WTC11 (cell line): ENCODE data around the gene CCM2. TPM values are rescaled to one million over a fixed set of nuclear protein-coding genes. Genes with fewer than 3 reads are reported as not detected.

ENCODE experiments used
- ATAC-seq: fragments of 200-7000 bp; cut with Tn5 transposase; 2 replicates; pipeline ENCODE4 v1.10.0; 2021; ENCODE audit warnings: mild to moderate bottlenecking, moderate library complexity
- CTCF ChIA-PET: fragments of 300-600 bp; sonication (Branson Sonifier 250); formaldehyde crosslinking; loops from one replicate; lab custom pipeline; 2021; ENCODE audit warnings: antibody characterized with exemption; lab: Charles Lee
- POLR2A ChIA-PET: fragments of 350-600 bp; sonication (Branson Sonifier 250); formaldehyde crosslinking; loops from one replicate; lab custom pipeline; 2021; ENCODE audit warnings: antibody characterized with exemption; lab: Charles Lee
- DNase-seq: peaks from one replicate; pipeline ENCODE4 v3.0.0; 2021; ENCODE audit warnings: low spot score
- H3K27ac Mint-ChIP-seq: 2 replicates; pipeline ENCODE4 v1.8.0; 2021; ENCODE audit warnings: mixed read lengths
- H3K27me3 Mint-ChIP-seq: 2 replicates; pipeline ENCODE4 v1.8.0; 2021; ENCODE audit warnings: low read depth, mild to moderate bottlenecking, moderate library complexity, mixed read lengths
- H3K36me3 Mint-ChIP-seq: 2 replicates; pipeline ENCODE4 v1.8.0; 2021; ENCODE audit warnings: mixed read lengths
- H3K4me1 Mint-ChIP-seq: 2 replicates; pipeline ENCODE4 v1.8.0; 2022; ENCODE audit warnings: mixed read lengths
- H3K4me3 Mint-ChIP-seq: 2 replicates; pipeline ENCODE4 v1.8.0; 2021; ENCODE audit warnings: mild to moderate bottlenecking, moderate library complexity, mixed read lengths
- H3K9me3 Mint-ChIP-seq: 2 replicates; pipeline ENCODE4 v1.8.0; 2021; ENCODE audit warnings: mixed read lengths
- CBFB ChIP-seq: sonication (generic); formaldehyde crosslinking; IDR thresholded peaks from 2 replicates; pipeline ENCODE4 v1.8.1; 2022; ENCODE audit warnings: mild to moderate bottlenecking, low read depth, missing genetic modification reagents
- ELF4 ChIP-seq: sonication (generic); formaldehyde crosslinking; IDR thresholded peaks from 2 replicates; pipeline ENCODE4 v1.8.1; 2022; ENCODE audit warnings: low read depth, mild to moderate bottlenecking, moderate library complexity, missing genetic modification reagents
- EMX1 ChIP-seq: fragments of 250-450 bp; sonication (Bioruptor Pico); IDR thresholded peaks from 2 replicates; pipeline ENCODE4 v1.8.0; 2021; ENCODE audit warnings: mild to moderate bottlenecking
- GABPB1 ChIP-seq: sonication (generic); formaldehyde crosslinking; IDR thresholded peaks from 2 replicates; pipeline ENCODE4 v1.8.1; 2023; ENCODE audit warnings: mild to moderate bottlenecking, missing genetic modification reagents
- NR1H2 ChIP-seq: sonication (generic); formaldehyde crosslinking; IDR thresholded peaks from 2 replicates; pipeline ENCODE4 v1.9.0; 2021; ENCODE audit warnings: mild to moderate bottlenecking, moderate library complexity, missing genetic modification reagents
- SMAD3 ChIP-seq: sonication (generic); formaldehyde crosslinking; IDR thresholded peaks from 2 replicates; pipeline ENCODE4 v1.8.0; 2022; ENCODE audit warnings: missing genetic modification reagents, mild to moderate bottlenecking, borderline replicate concordance
- SOX15 ChIP-seq: fragments of 250-450 bp; sonication (Bioruptor Pico); IDR thresholded peaks from 2 replicates; pipeline ENCODE4 v1.9.0; 2021; ENCODE audit warnings: mild to moderate bottlenecking
- TEAD1 ChIP-seq: sonication (generic); formaldehyde crosslinking; IDR thresholded peaks from 2 replicates; pipeline ENCODE4 v1.8.0; 2022; ENCODE audit warnings: mild to moderate bottlenecking, missing genetic modification reagents
- ZNF121 ChIP-seq: sonication (generic); formaldehyde crosslinking; IDR thresholded peaks from 2 replicates; pipeline ENCODE4 v1.8.0; 2023; ENCODE audit warnings: missing genetic modification reagents
- ZNF671 ChIP-seq: fragments of 250-450 bp; sonication (Bioruptor Pico); IDR thresholded peaks from 2 replicates; pipeline ENCODE4 v1.8.0; 2021; ENCODE audit warnings: mild to moderate bottlenecking
- total RNA-seq: library from RNA; stranded (reverse); gene quantifications from 3 replicates; pipeline ENCODE4 v1.2.3, GENCODE V29; 2021
- TF ChIP-seq, protein P1 (sequence below): fragments of 250-450 bp; sonication (Bioruptor Pico); IDR thresholded peaks from 2 replicates; pipeline ENCODE4 v1.9.0; 2021; ENCODE audit warnings: mild to moderate bottlenecking, borderline replicate concordance
- TF ChIP-seq, protein P2 (sequence below): fragments of 250-450 bp; sonication (Bioruptor Pico); IDR thresholded peaks from 2 replicates; pipeline ENCODE4 v1.9.0; 2021; ENCODE audit warnings: mild to moderate bottlenecking
- TF ChIP-seq, protein P3 (sequence below): sonication (generic); formaldehyde crosslinking; IDR thresholded peaks from 2 replicates; pipeline ENCODE4 v1.8.1; 2023; ENCODE audit warnings: mild to moderate bottlenecking, missing genetic modification reagents, moderate library complexity
- TF ChIP-seq, protein P4 (sequence below): sonication (generic); formaldehyde crosslinking; IDR thresholded peaks from 2 replicates; pipeline ENCODE4 v1.8.0; 2022; ENCODE audit warnings: mild to moderate bottlenecking, missing genetic modification reagents
- TF ChIP-seq, protein P5 (sequence below): sonication (generic); formaldehyde crosslinking; IDR thresholded peaks from 2 replicates; pipeline ENCODE4 v1.8.0; 2023; ENCODE audit warnings: missing genetic modification reagents
- TF ChIP-seq, protein P6 (sequence below): sonication (generic); formaldehyde crosslinking; IDR thresholded peaks from 2 replicates; pipeline ENCODE4 v1.8.0; 2022; ENCODE audit warnings: mild to moderate bottlenecking, missing genetic modification reagents
- TF ChIP-seq, protein P7 (sequence below): fragments of 200-600 bp; IDR thresholded peaks from 2 replicates; pipeline ENCODE4 v1.8.0; 2022; ENCODE audit warnings: antibody characterized with exemption
- TF ChIP-seq, protein P8 (sequence below): sonication (generic); formaldehyde crosslinking; IDR thresholded peaks from 2 replicates; pipeline ENCODE4 v1.8.1; 2022; ENCODE audit warnings: mild to moderate bottlenecking, missing genetic modification reagents, moderate library complexity, borderline replicate concordance
- TF ChIP-seq, protein P9 (sequence below): sonication (generic); formaldehyde crosslinking; IDR thresholded peaks from 2 replicates; pipeline ENCODE4 v1.8.0; 2022; ENCODE audit warnings: mild to moderate bottlenecking, missing genetic modification reagents

The CCM2 gene
- total RNA-seq, 1 experiment from 2014 or later: 32.7 TPM

DNA sequence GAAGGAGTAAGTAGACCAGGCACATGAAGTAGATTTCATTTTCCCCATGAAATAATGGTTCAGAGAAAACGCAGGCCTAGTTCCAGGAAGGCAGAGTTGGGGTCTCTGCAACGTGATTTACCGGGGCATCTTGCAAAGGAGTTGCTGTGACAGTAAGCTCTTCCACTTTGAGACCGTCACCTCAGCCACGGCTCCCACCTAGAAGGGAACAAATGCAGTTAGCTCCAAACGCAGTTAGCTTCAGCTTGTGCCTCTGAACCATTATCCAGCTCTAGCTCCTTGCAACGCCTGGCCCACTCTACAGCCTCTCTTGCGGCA, 14.1 kb upstream of the CCM2 start:
- peak overlapping the region; percentile 95 for H3K4me3 Mint-ChIP-seq
- ATAC-seq (no peak), DNase-seq (no peak)
- POLR2A ChIA-PET: interaction anchor here (0.6 to 1.7 kb wide), 4 partner anchors 12 to 126 kb away, joined by 3 to 6 read pairs (median 4); partner anchors contain the start of genes CCM2 and TBRG4
- CTCF ChIA-PET: interaction anchor here (1.4 kb wide), 1 partner anchor 15 kb away, joined by 4 read pairs; no protein-coding TSS in a partner anchor
- TF ChIP-seq, protein P1, sequence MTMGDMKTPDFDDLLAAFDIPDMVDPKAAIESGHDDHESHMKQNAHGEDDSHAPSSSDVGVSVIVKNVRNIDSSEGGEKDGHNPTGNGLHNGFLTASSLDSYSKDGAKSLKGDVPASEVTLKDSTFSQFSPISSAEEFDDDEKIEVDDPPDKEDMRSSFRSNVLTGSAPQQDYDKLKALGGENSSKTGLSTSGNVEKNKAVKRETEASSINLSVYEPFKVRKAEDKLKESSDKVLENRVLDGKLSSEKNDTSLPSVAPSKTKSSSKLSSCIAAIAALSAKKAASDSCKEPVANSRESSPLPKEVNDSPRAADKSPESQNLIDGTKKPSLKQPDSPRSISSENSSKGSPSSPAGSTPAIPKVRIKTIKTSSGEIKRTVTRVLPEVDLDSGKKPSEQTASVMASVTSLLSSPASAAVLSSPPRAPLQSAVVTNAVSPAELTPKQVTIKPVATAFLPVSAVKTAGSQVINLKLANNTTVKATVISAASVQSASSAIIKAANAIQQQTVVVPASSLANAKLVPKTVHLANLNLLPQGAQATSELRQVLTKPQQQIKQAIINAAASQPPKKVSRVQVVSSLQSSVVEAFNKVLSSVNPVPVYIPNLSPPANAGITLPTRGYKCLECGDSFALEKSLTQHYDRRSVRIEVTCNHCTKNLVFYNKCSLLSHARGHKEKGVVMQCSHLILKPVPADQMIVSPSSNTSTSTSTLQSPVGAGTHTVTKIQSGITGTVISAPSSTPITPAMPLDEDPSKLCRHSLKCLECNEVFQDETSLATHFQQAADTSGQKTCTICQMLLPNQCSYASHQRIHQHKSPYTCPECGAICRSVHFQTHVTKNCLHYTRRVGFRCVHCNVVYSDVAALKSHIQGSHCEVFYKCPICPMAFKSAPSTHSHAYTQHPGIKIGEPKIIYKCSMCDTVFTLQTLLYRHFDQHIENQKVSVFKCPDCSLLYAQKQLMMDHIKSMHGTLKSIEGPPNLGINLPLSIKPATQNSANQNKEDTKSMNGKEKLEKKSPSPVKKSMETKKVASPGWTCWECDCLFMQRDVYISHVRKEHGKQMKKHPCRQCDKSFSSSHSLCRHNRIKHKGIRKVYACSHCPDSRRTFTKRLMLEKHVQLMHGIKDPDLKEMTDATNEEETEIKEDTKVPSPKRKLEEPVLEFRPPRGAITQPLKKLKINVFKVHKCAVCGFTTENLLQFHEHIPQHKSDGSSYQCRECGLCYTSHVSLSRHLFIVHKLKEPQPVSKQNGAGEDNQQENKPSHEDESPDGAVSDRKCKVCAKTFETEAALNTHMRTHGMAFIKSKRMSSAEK: no peak
- 0 out of 2 replicates have a peak, but pooled peaks have one; percentile 14 for TF ChIP-seq EMX1 (CRISPR knock-in tag)
- TF ChIP-seq, all 79 proteins: peak for 1
- H3K27ac Mint-ChIP-seq: peak overlapping the region; percentile 97
- H3K9me3 Mint-ChIP-seq: no peaks in the 10 kb centered on the region
- peaks cover 33% of the 10 kb centered on the region for H3K4me1 Mint-ChIP-seq
- no peaks in the 10 kb centered on the region; the same call in 1 of the 2 replicates for H3K27me3 Mint-ChIP-seq
- H3K36me3 Mint-ChIP-seq: peaks cover 43% of the 10 kb centered on the region

DNA sequence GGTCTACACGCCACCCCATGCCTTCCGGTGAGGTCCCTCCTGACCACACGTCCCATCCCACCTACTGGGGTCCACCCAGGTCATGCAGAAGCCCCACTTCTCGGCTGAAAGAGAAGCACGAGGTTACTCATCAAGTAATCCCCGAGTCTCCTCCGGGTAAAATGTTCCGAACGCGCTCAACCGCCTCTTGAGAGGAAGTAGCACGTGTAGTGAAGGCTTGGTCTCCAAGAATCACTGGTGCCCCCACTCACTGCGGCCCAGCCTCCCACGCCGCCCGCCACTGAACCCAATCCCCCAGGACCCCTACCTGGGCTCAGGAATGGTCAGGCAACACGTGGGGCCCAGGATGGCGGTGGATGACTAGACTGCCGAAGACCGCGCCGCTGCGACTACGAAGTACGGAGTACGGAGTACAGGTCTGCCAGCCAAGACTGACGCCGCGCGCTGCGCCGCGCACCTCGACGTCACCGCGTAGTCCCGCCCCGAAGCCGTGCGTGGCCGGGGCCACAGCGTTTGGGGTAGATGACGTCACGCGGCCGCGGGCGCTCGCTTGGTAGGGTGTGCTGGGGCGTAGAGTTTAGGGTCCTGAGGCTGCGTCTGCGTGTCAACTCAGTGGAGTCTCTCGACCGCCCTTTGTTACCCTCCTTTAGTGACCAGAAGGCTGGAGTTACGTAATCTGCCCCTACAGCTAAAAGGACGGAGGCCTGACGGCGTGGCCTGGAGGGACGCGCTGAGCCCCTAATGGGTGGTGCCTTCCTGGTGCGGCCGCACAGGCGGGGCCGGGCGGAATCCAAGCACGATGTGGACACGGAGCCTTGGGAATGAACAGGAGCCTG, 13.6 kb upstream of the CCM2 start:
- peak overlapping the region; percentile 95 for H3K4me3 Mint-ChIP-seq
- CTCF ChIA-PET: interaction anchor here (1.0 to 1.4 kb wide), 2 partner anchors 12 to 15 kb away, joined by 3 to 4 read pairs; no protein-coding TSS in a partner anchor
- TF ChIP-seq, protein P2, sequence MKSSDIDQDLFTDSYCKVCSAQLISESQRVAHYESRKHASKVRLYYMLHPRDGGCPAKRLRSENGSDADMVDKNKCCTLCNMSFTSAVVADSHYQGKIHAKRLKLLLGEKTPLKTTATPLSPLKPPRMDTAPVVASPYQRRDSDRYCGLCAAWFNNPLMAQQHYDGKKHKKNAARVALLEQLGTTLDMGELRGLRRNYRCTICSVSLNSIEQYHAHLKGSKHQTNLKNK (CRISPR knock-in tag): no peak
- TF ChIP-seq, protein P3, sequence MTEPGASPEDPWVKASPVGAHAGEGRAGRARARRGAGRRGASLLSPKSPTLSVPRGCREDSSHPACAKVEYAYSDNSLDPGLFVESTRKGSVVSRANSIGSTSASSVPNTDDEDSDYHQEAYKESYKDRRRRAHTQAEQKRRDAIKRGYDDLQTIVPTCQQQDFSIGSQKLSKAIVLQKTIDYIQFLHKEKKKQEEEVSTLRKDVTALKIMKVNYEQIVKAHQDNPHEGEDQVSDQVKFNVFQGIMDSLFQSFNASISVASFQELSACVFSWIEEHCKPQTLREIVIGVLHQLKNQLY (CRISPR knock-in tag): no peak
- TF ChIP-seq GABPB1 (no peak), ELF4 (no peak), SOX15 (CRISPR knock-in tag) (no peak), ZNF671 (CRISPR knock-in tag) (no peak), CBFB (no peak), SMAD3 (CRISPR knock-in tag) (peak; percentile 87), TEAD1 (CRISPR knock-in tag) (peak; percentile 17), ZNF121 (no peak), NR1H2 (CRISPR knock-in tag) (no peak)
- TF ChIP-seq, protein P4, sequence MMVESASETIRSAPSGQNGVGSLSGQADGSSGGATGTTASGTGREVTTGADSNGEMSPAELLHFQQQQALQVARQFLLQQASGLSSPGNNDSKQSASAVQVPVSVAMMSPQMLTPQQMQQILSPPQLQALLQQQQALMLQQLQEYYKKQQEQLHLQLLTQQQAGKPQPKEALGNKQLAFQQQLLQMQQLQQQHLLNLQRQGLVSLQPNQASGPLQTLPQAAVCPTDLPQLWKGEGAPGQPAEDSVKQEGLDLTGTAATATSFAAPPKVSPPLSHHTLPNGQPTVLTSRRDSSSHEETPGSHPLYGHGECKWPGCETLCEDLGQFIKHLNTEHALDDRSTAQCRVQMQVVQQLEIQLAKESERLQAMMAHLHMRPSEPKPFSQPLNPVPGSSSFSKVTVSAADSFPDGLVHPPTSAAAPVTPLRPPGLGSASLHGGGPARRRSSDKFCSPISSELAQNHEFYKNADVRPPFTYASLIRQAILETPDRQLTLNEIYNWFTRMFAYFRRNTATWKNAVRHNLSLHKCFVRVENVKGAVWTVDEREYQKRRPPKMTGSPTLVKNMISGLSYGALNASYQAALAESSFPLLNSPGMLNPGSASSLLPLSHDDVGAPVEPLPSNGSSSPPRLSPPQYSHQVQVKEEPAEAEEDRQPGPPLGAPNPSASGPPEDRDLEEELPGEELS (CRISPR knock-in tag): peak; percentile 89
- TF ChIP-seq, protein P5, sequence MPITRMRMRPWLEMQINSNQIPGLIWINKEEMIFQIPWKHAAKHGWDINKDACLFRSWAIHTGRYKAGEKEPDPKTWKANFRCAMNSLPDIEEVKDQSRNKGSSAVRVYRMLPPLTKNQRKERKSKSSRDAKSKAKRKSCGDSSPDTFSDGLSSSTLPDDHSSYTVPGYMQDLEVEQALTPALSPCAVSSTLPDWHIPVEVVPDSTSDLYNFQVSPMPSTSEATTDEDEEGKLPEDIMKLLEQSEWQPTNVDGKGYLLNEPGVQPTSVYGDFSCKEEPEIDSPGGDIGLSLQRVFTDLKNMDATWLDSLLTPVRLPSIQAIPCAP (CRISPR knock-in tag): 0 out of 2 replicates have a peak, but pooled peaks have one; percentile 40
- TF ChIP-seq, protein P6, sequence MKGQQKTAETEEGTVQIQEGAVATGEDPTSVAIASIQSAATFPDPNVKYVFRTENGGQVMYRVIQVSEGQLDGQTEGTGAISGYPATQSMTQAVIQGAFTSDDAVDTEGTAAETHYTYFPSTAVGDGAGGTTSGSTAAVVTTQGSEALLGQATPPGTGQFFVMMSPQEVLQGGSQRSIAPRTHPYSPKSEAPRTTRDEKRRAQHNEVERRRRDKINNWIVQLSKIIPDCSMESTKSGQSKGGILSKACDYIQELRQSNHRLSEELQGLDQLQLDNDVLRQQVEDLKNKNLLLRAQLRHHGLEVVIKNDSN: peak; percentile 70
- TF ChIP-seq, protein P7, sequence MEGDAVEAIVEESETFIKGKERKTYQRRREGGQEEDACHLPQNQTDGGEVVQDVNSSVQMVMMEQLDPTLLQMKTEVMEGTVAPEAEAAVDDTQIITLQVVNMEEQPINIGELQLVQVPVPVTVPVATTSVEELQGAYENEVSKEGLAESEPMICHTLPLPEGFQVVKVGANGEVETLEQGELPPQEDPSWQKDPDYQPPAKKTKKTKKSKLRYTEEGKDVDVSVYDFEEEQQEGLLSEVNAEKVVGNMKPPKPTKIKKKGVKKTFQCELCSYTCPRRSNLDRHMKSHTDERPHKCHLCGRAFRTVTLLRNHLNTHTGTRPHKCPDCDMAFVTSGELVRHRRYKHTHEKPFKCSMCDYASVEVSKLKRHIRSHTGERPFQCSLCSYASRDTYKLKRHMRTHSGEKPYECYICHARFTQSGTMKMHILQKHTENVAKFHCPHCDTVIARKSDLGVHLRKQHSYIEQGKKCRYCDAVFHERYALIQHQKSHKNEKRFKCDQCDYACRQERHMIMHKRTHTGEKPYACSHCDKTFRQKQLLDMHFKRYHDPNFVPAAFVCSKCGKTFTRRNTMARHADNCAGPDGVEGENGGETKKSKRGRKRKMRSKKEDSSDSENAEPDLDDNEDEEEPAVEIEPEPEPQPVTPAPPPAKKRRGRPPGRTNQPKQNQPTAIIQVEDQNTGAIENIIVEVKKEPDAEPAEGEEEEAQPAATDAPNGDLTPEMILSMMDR: no peak
- TF ChIP-seq, protein P8, sequence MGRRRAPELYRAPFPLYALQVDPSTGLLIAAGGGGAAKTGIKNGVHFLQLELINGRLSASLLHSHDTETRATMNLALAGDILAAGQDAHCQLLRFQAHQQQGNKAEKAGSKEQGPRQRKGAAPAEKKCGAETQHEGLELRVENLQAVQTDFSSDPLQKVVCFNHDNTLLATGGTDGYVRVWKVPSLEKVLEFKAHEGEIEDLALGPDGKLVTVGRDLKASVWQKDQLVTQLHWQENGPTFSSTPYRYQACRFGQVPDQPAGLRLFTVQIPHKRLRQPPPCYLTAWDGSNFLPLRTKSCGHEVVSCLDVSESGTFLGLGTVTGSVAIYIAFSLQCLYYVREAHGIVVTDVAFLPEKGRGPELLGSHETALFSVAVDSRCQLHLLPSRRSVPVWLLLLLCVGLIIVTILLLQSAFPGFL (CRISPR knock-in tag): no peak
- TF ChIP-seq, protein P9, sequence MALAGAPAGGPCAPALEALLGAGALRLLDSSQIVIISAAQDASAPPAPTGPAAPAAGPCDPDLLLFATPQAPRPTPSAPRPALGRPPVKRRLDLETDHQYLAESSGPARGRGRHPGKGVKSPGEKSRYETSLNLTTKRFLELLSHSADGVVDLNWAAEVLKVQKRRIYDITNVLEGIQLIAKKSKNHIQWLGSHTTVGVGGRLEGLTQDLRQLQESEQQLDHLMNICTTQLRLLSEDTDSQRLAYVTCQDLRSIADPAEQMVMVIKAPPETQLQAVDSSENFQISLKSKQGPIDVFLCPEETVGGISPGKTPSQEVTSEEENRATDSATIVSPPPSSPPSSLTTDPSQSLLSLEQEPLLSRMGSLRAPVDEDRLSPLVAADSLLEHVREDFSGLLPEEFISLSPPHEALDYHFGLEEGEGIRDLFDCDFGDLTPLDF (CRISPR knock-in tag): peak; percentile 81; the same call in 1 of the 2 replicates

More for the DNA sequence above, 13.6 kb upstream of the CCM2 start:
- peak overlapping the region; percentile 97 for H3K27ac Mint-ChIP-seq
- peak; percentile 91 for ATAC-seq
- H3K27me3 Mint-ChIP-seq: no peaks in the 10 kb centered on the region; the same call in 1 of the 2 replicates
- DNase-seq: peak; percentile 91
- POLR2A ChIA-PET: interaction anchor here (0.6 to 1.7 kb wide), 5 partner anchors 11 to 125 kb away, joined by 3 to 6 read pairs (median 3); partner anchors contain the start of genes CCM2 and TBRG4
- peaks cover 43% of the 10 kb centered on the region for H3K36me3 Mint-ChIP-seq
- H3K4me1 Mint-ChIP-seq: peaks cover 33% of the 10 kb centered on the region
- no peaks in the 10 kb centered on the region for H3K9me3 Mint-ChIP-seq
